Measurements from ENCODE around the gene NASP. TPM values are rescaled to one million over a fixed set of nuclear protein-coding genes. Genes with fewer than 3 reads are reported as not detected.
A peak's percentile ranks its signal among the peaks of the same experiment; 100 is the strongest.

NASP gene
- total RNA-seq, 4 donors from 2014 or later = 44.2 to 79.3 (median 55.9) TPM

GRCh38 chr1:45542591-45542990 lies 41.2 kb upstream of the NASP start:
- WGBS = 67% methylated on average over 4 of the region's 4 CpGs
- no peaks in the 10 kb centered on the region for H3K36me3 ChIP-seq
- no peak for DNase-seq (ENCODE audit: low spot score in 2 of 2)
- H3K9me3 ChIP-seq = no peaks in the 10 kb centered on the region
- H3K27me3 ChIP-seq = no peaks in the 10 kb centered on the region
- H3K4me1 ChIP-seq = peaks cover 17% of the 10 kb centered on the region
- no peak overlapping the region for H3K27ac ChIP-seq
- no peak for TF ChIP-seq POLR2AphosphoS5 (IDR thresholded peaks at IDR 0.05)
- no peak for TF ChIP-seq CTCF (IDR thresholded peaks at IDR 0.05)
- TF ChIP-seq POLR2A (IDR thresholded peaks at IDR 0.05) = no peak
- no peak for TF ChIP-seq EP300 (IDR thresholded peaks at IDR 0.05)
- H3K4me3 ChIP-seq = no peak overlapping the region

- no peak overlapping the region for H3K4me3 ChIP-seq
- TF ChIP-seq POLR2AphosphoS5 (IDR thresholded peaks at IDR 0.05) = no peak
- H3K27ac ChIP-seq = no peak overlapping the region
Observed at GRCh38 chr1:45543581-45544417, 40.0 kb upstream of the NASP start.

GRCh38 chr1:45544530-45544929 lies 39.3 kb upstream of the NASP start:
- TF ChIP-seq CTCF (IDR thresholded peaks at IDR 0.05) (no peak), POLR2AphosphoS5 (IDR thresholded peaks at IDR 0.05) (no peak), EP300 (IDR thresholded peaks at IDR 0.05) (no peak), POLR2A (IDR thresholded peaks at IDR 0.05) (no peak)
- Histone ChIP-seq H3K4me1 (peaks cover 17% of the 10 kb centered on the region), H3K36me3 (no peaks in the 10 kb centered on the region), H3K9me3 (no peaks in the 10 kb centered on the region), H3K4me3 (no peak overlapping the region), H3K27me3 (no peaks in the 10 kb centered on the region), H3K27ac (no peak overlapping the region)
- 89% methylated on average over 4 of the region's 4 CpGs for WGBS
- no peak for DNase-seq (ENCODE audit: low spot score in 2 of 2)

More at GRCh38 chr1:45543581-45544417, 40.0 kb upstream of the NASP start:
- peaks cover 17% of the 10 kb centered on the region for H3K4me1 ChIP-seq
- H3K27me3 ChIP-seq = no peaks in the 10 kb centered on the region
- peak in 1 of 2 donors; percentile 74 for DNase-seq (ENCODE audit: low spot score in 2 of 2)
- H3K36me3 ChIP-seq = no peaks in the 10 kb centered on the region
- no peaks in the 10 kb centered on the region for H3K9me3 ChIP-seq
- WGBS = 50% methylated on average over 8 of the region's 8 CpGs

- 61% methylated on average over 6 of the region's 6 CpGs for WGBS
- no peak for DNase-seq (ENCODE audit: low spot score in 2 of 2)
- no peaks in the 10 kb centered on the region for H3K9me3 ChIP-seq
- H3K27ac ChIP-seq = no peak overlapping the region
- no peaks in the 10 kb centered on the region for H3K36me3 ChIP-seq
- peaks cover 19% of the 10 kb centered on the region for H3K4me1 ChIP-seq
- H3K27me3 ChIP-seq = no peaks in the 10 kb centered on the region
- no peak overlapping the region for H3K4me3 ChIP-seq
- TF ChIP-seq POLR2AphosphoS5 (IDR thresholded peaks at IDR 0.05) = no peak
- no peak for TF ChIP-seq POLR2A (IDR thresholded peaks at IDR 0.05)
- TF ChIP-seq CTCF (IDR thresholded peaks at IDR 0.05) = no peak
- TF ChIP-seq EP300 (IDR thresholded peaks at IDR 0.05) = no peak
Observed at GRCh38 chr1:45545019-45545493, 38.8 kb upstream of the NASP start.

GRCh38 chr1:45545553-45546310 lies 38.1 kb upstream of the NASP start:
- TF ChIP-seq POLR2A (IDR thresholded peaks at IDR 0.05) (no peak), POLR2AphosphoS5 (IDR thresholded peaks at IDR 0.05) (no peak), CTCF (IDR thresholded peaks at IDR 0.05) (no peak), EP300 (IDR thresholded peaks at IDR 0.05) (no peak)
- 86% methylated on average over 7 of the region's 7 CpGs for WGBS
- Histone ChIP-seq H3K9me3 (no peaks in the 10 kb centered on the region), H3K4me3 (no peak overlapping the region), H3K27me3 (no peaks in the 10 kb centered on the region), H3K36me3 (no peaks in the 10 kb centered on the region), H3K4me1 (peaks cover 23% of the 10 kb centered on the region), H3K27ac (no peak overlapping the region)
- no peak for DNase-seq (ENCODE audit: low spot score in 2 of 2)
